GM19452 (cell line): ENCODE results near the gene KXD1.

Experiments used
- ATAC-seq: cut with Tn5 transposase; IDR thresholded peaks from one replicate; pipeline ENCODE4 v1.9.1; 2021; ENCODE audit not compliant: unreplicated experiment

KXD1 gene

DNA sequence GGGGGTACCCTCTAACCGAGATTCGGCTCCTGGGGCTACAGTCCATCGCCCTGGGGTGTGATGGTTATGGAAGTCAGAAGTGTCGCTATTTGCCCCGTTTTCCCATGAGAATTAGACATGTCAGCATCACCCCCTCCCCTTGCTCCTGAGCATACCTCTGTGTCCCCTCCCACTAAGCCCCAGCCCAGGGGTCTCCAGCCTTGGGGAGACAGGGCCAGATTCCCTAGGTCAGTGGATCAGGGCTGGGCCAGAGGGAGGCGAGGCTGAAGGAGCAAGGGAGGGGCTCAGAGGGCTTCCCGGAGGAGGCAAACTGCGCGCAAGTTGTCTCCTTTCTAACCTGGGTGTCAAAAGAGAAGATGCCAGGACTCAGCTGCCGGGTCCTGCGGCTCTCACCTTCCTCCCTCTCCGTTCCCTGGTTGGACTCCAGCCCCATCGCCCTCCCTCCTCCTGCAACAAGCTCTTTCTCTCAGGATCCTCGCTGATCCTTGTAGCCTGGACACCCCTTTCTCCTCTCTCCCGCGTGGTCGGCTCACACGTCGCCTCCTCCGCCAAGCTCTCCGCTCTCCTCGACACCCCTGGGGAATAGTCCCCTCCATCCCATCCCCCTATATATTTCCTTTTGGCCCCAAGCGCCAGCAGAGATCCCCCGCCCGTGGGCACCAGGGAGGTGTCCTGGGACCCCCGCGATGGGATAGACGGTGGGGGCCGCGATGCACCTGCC lies 54.5 kb downstream of the KXD1 start:
- no peak for ATAC-seq

DNA sequence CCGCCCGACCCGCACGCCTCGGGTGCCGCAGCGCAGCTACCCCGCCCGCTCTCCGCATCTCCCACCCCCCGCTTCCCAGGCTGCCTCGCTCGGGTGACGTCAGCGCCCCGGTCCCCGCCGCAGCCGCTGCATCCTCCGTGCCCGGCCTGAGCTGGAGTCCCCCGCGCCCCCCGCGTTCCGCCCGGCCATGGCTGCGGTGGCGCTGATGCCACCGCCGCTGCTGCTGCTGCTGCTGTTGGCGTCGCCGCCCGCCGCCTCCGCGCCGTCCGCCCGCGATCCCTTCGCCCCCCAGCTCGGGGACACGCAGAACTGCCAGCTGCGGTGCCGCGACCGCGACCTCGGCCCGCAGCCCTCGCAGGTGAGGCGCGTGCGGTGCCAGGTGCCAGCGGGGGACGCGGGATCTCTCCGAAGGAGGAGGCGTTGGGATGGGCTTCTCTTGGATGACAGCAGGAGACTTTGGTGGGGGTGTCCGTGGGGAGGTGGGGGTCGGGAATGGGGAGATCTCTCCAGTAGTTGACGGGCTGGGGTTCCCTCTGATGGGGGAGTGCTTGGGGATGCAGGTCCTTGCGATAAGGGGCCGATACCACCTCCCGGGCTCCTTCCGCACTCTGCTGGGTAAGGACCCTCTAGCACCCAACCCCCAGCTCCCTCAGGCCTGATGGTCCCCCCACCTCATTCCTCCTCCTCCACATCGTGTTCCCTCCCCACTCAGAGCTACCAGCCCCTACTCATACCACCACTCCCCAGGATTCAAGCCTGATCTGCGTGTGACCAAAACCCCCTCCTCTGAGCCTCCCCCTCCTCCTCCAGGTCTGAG lies 55.3 kb downstream of the KXD1 start, which contains the start of gene TMEM59L:
TSS of gene TMEM59L (plus strand) at position 99 of the 817 bp plus-strand sequence. CDS start at position 188, 89 bp downstream.
- ATAC-seq: no peak

DNA sequence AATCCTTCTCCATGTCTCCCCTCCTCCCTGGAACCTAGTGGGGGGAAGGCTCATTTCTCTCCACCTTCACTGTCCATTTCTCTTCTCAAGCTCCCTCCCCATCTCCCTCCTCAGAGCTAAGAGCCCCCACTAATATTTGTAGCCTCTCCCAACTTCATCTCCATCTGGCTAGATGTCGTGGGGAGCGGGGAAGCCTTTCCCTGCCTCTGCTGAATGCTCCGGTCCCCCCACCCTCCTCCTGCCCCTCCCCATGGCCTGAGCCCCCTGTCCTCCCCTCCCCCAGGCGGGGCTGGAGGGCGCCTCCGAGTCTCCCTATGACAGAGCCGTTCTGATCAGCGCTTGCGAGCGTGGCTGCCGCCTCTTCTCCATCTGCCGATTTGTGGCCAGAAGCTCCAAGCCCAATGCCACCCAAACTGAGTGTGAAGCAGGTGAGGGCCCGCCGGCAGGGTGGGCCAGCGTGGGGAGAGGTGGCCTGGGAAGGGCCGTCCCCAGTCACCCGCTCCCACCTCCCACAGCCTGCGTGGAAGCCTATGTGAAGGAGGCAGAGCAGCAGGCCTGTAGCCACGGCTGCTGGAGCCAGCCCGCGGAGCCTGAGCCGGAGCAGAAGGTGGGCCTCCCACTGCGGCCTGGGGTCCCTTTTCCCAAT lies 56.0 kb downstream of the KXD1 start:
- no peak for ATAC-seq

DNA sequence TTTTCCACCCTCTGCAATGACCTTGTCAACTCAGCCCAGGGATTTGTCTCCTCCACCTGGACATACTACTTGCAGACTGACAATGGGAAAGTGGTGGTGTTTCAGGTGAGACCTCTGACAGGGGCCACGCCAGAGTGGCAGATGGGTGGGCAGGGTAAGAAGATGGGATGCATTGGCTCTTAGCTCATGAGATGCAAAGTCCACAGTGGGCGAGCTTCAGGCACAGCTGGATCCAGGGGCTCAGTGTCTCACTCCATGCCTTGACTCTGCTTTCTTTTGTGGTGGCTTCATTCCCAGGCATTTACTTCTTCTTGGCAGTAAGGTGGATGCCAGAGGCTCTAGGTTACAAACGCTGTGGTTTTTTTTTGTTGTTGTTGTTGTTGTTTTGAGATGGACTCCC lies 58.4 kb downstream of the KXD1 start:
- ATAC-seq: no peak

DNA sequence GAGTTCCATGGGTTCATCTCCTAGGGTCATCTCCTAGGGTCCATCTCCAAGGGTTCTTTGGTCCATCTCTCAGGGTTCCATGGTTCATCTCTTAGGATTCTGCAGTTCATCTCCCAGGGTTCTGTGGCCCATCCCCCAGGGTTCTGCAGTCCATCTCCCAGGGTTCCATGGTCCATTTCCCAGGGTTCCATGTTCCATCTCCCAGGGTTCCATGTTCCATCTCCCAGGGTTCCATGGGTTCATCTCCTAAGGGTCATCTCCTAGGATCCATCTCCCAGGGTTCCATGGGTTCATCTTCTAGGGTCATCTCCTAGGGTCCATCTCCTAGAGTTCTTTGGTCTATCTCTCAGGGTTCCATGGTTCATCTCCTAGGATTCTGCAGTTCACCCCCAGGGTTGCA lies 59.9 kb downstream of the KXD1 start:
- ATAC-seq: no peak

DNA sequence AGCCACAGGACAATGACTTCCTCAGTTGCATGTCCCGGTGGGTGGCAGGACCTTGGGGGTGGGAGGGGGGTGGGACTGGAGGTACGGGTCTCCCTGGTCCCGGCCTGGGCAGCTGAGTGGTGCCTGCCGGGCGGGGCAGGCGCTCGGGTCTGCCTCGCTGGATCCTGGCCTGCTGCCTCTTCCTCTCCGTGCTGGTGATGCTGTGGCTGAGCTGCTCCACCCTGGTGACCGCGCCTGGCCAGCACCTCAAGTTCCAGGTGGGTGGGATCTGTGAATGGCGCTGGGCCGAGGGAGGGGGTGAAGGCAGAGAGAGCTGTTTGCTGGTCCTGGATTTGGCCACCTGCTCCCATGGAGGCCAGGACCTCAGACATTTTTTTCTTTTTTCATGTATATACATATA lies 60.6 kb downstream of the KXD1 start:
- ATAC-seq: no peak
